IPS-18a (cell line): ENCODE results near the gene CSTF1.
"Not testable (repeated sequence)": the region's sequence is repeated elsewhere in the genome, so short reads cannot be mapped to it uniquely, and the experiment has no call there.

ENCODE experiments used
- H3K27ac ChIP-seq: one replicate; pipeline ENCODE4 v1.5.1; 2013; ENCODE audit warnings: low read length
- H3K27me3 ChIP-seq: one replicate; pipeline ENCODE4 v1.6.1; 2013; ENCODE audit warnings: mild to moderate bottlenecking, low read length; ENCODE audit not compliant: control insufficient read depth, insufficient read depth
- H3K36me3 ChIP-seq: one replicate; pipeline ENCODE4 v1.6.1; 2013; ENCODE audit warnings: low read depth, low read length; ENCODE audit not compliant: control insufficient read depth
- H3K4me1 ChIP-seq: one replicate; pipeline ENCODE4 v1.6.1; 2013; ENCODE audit warnings: low read depth, low read length; ENCODE audit not compliant: control insufficient read depth
- H3K4me3 ChIP-seq: one replicate; pipeline ENCODE4 v1.5.1; 2013; ENCODE audit warnings: low read length
- H3K9ac ChIP-seq: one replicate; pipeline ENCODE4 v1.6.1; 2013; ENCODE audit warnings: mild to moderate bottlenecking, low read length, moderate library complexity
- H3K9me3 ChIP-seq: one replicate; pipeline ENCODE4 v1.6.1; 2013; ENCODE audit warnings: low read depth, low read length; ENCODE audit not compliant: control insufficient read depth

Gene CSTF1

DNA sequence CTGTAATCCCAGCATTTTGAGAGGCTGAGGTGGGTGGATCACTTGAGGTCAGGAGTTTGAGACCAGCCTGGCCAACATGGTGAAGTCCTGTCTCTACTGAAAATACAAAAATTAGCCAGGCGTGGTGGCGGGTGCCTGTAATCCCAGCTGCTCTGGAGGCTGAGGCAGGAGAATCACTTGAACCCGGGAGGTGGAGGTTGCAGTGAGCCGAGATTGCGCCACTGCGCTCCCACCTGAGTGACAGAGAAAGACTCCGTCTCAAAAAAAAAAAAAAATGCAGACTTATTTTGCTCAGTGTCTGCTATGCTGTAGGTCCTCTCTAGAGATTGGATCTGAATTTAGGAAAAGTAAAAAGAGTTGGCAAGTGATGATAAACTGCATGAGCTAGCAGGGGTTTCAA, 18.8 kb downstream of the CSTF1 start:
- not testable (repeated sequence) for H3K27ac ChIP-seq, H3K27me3 ChIP-seq, H3K9me3 ChIP-seq, H3K9ac ChIP-seq, H3K4me3 ChIP-seq, H3K4me1 ChIP-seq
- peaks cover 23% of the 10 kb centered on the region for H3K36me3 ChIP-seq

GRCh38 chr20:56411759-56412472, 19.5 kb downstream of the CSTF1 start, which contains the start of gene CASS4:
Gene CASS4 (plus strand): TSS chr20:56412260. CDS start chr20:56412459, 199 bp downstream.
- Histone ChIP-seq H3K9ac (no peak within 1 kb of the TSS), H3K4me1 (no peaks in the 10 kb centered on the region), H3K9me3 (no peaks in the 10 kb centered on the region), H3K36me3 (peaks cover 20% of the 10 kb centered on the region), H3K27ac (no peak within 1 kb of the TSS), H3K4me3 (no peak within 1 kb of the TSS), H3K27me3 (no peaks in the 10 kb centered on the region)

DNA sequence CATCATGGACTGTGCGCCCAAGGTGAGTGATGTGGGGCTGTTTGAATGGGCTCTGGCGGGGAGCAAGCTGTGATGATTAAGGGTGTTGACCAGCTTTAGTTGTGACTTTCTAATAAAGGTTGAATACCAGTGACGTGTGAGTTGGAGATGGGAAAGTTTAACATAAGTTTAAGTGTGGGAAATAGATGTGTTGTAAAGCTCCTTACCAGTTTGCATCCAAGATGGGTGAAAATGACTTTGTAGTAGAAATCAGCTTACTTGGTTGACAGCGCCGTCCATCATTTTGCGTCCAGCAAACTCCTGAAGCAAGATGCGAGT, 20.0 kb downstream of the CSTF1 start:
- Histone ChIP-seq H3K4me3 (no peak overlapping the region), H3K36me3 (peaks cover 16% of the 10 kb centered on the region), H3K4me1 (no peaks in the 10 kb centered on the region), H3K9me3 (no peaks in the 10 kb centered on the region), H3K27me3 (no peaks in the 10 kb centered on the region), H3K27ac (no peak overlapping the region), H3K9ac (no peak overlapping the region)

GRCh38 chr20:56412949-56413348, 20.5 kb downstream of the CSTF1 start:
- Histone ChIP-seq H3K27me3 (no peaks in the 10 kb centered on the region), H3K36me3 (peaks cover 10% of the 10 kb centered on the region), H3K9me3 (no peaks in the 10 kb centered on the region), H3K27ac (no peak overlapping the region), H3K4me3 (no peak overlapping the region), H3K4me1 (no peaks in the 10 kb centered on the region), H3K9ac (no peak overlapping the region)

DNA sequence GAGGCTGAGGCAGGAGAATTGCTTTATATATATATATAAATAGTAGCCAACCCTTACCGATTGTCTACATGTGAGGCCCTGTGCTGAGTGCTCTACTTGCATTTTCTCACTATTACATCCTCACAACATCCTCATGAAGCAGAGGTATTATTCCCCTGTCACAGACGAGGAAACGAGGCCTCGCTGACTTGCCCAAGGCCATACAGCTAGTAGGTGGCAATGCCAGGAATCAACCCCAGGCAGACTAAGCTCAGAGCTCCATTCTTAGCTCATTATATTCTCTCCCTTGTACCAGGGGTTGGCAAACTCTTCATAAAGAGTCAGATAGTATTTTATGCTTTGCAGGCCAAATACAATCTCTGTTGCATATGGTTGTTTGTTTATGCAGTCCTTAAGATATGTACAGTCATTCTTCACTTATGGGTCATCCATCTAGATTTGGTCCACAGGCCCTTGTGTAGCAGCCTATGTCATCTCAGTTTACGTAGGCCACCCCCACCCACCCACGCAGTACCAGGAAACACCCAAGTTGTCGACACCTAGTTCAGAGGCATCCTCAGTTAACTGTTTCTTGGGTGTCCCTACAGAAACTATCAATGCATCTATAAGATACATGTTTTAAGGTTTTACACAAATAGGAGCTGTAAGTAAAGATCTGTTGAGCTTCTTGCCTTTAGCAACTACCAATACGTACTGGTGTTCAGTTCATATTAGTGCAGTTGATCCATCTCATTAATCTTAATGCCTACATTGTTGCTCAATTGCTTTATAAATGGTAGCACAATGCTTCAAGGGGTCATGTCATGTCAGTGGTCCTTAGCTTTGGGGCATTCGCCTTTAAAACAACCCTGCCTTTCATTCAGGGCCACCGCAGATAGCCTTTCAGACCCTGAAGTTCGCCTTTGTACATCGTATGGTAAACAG, 22.7 kb downstream of the CSTF1 start:
- H3K9me3 ChIP-seq: no peaks in the 10 kb centered on the region

GRCh38 chr20:56417402-56417801, 25.0 kb downstream of the CSTF1 start:
- H3K4me3 ChIP-seq: no peak overlapping the region
- peaks cover 4% of the 10 kb centered on the region for H3K36me3 ChIP-seq
- no peaks in the 10 kb centered on the region for H3K9me3 ChIP-seq
- no peak overlapping the region for H3K9ac ChIP-seq
- H3K27ac ChIP-seq: no peak overlapping the region
- H3K27me3 ChIP-seq: peaks cover 9% of the 10 kb centered on the region
- no peaks in the 10 kb centered on the region for H3K4me1 ChIP-seq

More for the DNA sequence above, 22.7 kb downstream of the CSTF1 start:
- no peak overlapping the region for H3K9ac ChIP-seq
- peaks cover 4% of the 10 kb centered on the region for H3K36me3 ChIP-seq
- H3K27ac ChIP-seq: no peak overlapping the region
- no peaks in the 10 kb centered on the region for H3K4me1 ChIP-seq
- H3K4me3 ChIP-seq: no peak overlapping the region
- H3K27me3 ChIP-seq: no peaks in the 10 kb centered on the region

GRCh38 chr20:56417911-56418310, 25.5 kb downstream of the CSTF1 start:
- H3K27ac ChIP-seq: no peak overlapping the region
- no peaks in the 10 kb centered on the region for H3K9me3 ChIP-seq
- H3K4me3 ChIP-seq: no peak overlapping the region
- H3K27me3 ChIP-seq: peaks cover 9% of the 10 kb centered on the region
- H3K9ac ChIP-seq: no peak overlapping the region
- peaks cover 4% of the 10 kb centered on the region for H3K36me3 ChIP-seq
- H3K4me1 ChIP-seq: no peaks in the 10 kb centered on the region

- Histone ChIP-seq H3K9ac (no peak overlapping the region), H3K36me3 (peaks cover 4% of the 10 kb centered on the region), H3K4me3 (no peak overlapping the region), H3K4me1 (no peaks in the 10 kb centered on the region), H3K9me3 (no peaks in the 10 kb centered on the region), H3K27ac (no peak overlapping the region), H3K27me3 (peaks cover 9% of the 10 kb centered on the region)
Measured at GRCh38 chr20:56418385-56418861, 26.0 kb downstream of the CSTF1 start.

DNA sequence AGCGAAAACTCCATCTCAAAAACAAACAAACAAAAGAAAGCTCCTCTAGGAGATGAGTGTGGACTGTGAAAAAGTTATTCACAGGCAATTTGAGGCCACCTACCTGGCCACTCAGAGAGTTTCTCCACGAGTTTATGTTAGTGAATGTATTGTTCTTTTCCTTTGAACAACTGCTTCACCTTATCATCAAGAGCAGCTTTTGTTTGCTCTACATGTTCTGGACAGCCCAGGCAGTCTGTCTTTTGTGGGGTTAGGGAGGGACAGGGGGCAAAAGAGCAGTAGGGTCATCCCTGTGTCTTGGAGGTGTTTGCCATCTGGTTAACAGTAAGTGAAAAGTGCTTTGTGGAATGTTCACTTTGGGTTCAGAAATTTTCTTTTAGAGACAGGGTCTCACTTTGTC, 27.6 kb downstream of the CSTF1 start:
- Histone ChIP-seq H3K27ac (no peak overlapping the region), H3K27me3 (peaks cover 9% of the 10 kb centered on the region), H3K9ac (no peak overlapping the region), H3K4me3 (no peak overlapping the region), H3K9me3 (no peaks in the 10 kb centered on the region), H3K36me3 (peaks cover 4% of the 10 kb centered on the region), H3K4me1 (no peaks in the 10 kb centered on the region)

- Histone ChIP-seq H3K27me3 (peaks cover 9% of the 10 kb centered on the region), H3K9me3 (no peaks in the 10 kb centered on the region), H3K9ac (no peak overlapping the region), H3K36me3 (peaks cover 4% of the 10 kb centered on the region), H3K4me1 (no peaks in the 10 kb centered on the region), H3K27ac (no peak overlapping the region), H3K4me3 (no peak overlapping the region)
Measured at GRCh38 chr20:56420940-56421688, 28.7 kb downstream of the CSTF1 start.

DNA sequence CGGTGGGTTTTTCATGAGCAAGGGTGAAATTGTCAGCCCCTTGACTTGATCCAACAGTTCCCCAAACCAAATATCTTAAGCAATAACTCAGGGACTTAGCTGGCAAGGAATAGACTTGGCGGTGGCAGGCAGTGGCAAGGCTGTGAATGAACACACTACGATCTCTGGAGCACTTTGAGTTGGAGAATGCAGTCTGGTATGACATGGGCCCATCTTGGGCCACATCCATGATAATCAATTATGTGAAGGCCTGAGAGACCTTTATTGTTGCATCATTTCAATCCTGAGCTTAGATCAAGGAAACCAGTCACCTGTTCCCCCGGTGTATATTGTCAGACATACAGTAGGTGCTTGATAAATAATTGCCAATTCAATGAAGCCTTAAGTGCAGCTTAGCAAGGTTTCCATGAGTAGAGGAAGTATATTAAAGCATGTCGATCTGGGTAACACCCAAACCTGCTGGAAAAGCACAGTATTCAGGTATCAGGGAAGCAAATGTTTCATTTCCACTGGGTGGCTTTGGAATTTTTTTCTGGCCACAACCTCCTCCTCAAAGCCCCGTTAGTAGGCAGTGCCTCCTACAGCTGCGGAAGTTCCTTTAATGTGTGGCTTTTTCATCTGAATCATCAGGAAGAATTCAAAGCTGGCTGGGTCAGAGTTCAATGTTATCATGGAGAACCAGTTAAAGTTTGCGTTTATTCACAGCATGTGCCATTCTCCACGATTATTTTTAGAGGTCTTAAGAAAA, 29.8 kb downstream of the CSTF1 start:
- Histone ChIP-seq H3K9ac (no peak overlapping the region), H3K36me3 (no peaks in the 10 kb centered on the region), H3K27ac (no peak overlapping the region), H3K9me3 (no peaks in the 10 kb centered on the region), H3K4me3 (no peak overlapping the region), H3K4me1 (no peaks in the 10 kb centered on the region), H3K27me3 (peaks cover 9% of the 10 kb centered on the region)
